Hematopoietic multipotent progenitor cell treated with erythropoietin and hydrocortisone succinate and interleukin-3 and kit ligand, for 8 days (in vitro differentiated cells): ENCODE results near the gene UBE2S.

Experiments
- DNase-seq: peaks from one replicate; pipeline ENCODE4 v3.0.0-alpha.2; 2015

Gene UBE2S

DNA sequence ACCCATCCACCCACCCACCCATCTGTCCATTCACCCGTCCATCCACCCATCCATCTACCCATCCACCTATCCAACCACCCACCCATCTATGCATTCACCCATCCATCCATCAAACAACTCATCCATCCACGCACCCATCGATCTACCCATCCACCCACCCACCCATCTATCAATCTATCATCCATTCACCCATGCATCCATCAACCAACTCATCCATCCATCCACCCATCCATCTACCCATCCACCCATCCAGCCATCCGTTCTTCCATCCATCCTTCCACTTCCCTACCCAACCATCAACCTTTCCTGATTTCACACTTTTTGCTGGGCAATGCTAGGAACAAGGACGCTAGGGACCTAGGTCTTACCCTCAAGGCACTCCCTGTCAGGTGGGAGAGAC lies 25.6 kb downstream of the UBE2S start:
- DNase-seq: no peak

DNA sequence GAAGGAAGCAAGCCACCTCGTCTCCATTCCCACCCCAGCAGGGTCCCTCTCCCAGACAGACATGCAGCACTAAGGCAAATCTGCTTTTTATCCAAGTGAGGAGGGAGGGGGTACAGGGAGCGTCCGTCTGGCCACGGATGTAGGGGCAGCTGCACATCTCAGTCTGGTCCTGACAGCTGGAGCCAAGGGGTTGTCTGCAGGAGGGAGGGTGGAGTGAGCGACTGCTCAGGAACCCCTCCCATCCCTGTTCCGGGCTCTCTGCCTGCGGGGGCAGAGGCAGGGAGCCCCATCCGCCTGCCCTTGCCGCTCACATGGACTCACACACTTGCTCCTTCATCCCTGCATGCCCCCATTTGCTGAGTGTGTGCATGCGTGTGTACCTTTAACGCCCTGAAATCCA lies 28.4 kb downstream of the UBE2S start:
- DNase-seq: no peak

GRCh38 chr19:55377356-55378131 lies 30.0 kb downstream of the UBE2S start:
- DNase-seq: no peak

DNA sequence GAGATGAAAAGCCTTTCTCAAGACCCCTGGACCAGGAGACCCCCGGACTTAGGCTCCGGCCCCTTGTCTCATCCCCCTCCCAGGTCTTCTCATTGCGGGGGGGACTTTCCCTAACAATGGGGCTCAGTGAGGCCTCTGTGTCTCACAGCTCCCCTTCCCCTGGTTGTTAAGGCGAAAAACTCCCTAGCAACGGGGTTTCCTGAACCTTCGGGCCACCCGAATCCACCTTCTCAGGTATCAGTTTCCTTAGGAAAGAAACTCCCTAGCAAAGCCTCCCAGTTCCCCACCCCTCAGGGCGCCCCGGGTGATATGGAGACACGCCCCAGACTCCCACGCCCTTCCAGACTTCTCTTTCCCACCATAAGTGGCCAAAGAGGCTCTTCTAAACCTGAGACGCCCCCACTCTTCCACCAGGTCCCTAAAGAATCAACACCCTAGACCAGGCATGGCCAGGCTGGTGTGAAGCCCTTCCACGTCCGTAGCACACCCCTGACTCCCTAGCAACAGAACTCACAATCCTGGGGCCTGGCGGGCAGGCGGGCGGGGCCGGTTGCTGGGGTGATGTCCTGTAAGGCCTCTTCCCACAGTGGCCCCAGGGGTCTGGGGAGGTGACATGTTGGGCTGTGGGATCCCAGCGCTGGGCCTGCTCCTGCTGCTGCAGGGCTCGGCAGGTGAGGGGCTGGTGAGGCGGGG lies 31.2 kb downstream of the UBE2S start, which contains the start of gene TMEM190:
Gene TMEM190 (plus strand): TSS at position 586 of the 693 bp plus-strand sequence. CDS start 28 bp downstream, at position 614.
- DNase-seq: no peak

DNA sequence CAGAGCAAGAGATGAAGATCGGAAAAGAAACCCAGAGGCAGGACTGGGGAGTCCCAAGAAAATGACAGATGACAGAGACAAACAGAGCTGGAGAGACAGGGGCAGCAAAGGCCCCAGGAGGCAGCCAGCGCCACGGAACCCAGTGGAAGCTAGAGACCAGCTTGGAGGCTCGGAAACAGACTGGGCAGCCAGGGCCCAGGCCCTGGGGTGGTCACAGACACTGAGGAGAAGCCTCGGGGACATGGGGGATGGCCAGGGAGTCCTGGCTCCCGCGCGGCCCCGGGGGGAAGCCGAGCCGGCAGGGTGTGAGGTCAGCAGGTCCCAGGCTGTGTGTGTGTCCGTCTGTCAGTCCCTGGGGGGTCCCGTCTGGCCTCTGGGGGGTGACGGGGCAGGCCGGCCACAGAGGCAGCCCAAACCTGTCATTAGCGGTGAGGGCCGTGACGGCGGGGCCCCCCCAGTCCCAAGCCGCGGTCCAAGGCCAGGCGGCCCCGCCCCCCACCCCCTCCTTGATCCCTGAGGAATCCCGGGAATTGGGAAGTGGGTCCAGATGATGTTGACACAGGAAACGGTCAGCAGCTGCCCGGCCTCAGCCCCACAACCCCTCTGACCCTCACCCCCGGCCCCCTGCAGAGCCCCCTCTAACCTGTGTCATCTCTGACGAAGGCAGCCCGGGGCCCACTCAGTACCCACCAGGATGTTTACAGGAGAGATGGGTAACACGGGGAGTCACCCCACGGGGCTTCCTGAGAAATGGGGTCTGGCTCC lies 33.4 kb downstream of the UBE2S start:
- no peak for DNase-seq

GRCh38 chr19:55373306-55373992 lies 34.1 kb downstream of the UBE2S start:
- DNase-seq: no peak

GRCh38 chr19:55372316-55373081 lies 35.1 kb downstream of the UBE2S start:
- no peak for DNase-seq

- no peak for DNase-seq
These were observed 37.1 kb downstream of the UBE2S start, which contains the start of gene IL11 for GRCh38 chr19:55370305-55370988. Gene IL11, minus strand, starts transcription at chr19:55370463. Its CDS starts 153 bp downstream, at chr19:55370310.

DNA sequence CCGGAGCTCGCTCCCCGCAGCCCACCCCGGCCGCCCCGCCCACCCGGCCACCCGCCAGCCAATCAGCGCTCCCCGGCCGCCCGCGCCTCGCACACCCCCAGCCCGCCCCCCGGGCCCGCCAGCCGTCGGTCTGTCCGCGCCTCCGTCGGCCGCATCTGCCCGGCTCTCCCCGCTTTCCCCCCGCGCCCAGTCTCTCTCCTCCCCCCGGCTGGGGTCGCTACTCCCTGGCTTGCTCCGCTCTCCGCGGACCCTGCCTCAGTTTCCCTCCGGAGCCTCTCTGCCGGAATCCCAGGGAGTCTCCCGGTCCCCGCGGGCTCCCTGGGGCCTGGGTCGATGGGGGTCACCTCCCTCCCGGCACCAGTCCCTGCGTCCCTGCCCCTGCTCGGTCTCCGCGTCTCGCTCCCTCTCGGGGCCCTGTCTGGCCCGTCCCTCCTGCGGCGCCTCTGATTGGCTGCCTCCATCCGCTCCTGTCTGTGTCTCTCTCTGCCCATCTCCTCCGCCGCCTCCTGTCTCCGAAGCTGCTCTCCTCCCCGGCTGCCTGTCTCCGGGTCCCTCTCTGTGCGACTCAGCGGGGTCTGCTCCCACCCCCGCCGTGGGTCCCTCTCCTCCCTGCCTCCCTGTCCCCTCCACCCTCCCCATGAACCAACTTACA lies 37.8 kb downstream of the UBE2S start:
- DNase-seq: peak; percentile 29

DNA sequence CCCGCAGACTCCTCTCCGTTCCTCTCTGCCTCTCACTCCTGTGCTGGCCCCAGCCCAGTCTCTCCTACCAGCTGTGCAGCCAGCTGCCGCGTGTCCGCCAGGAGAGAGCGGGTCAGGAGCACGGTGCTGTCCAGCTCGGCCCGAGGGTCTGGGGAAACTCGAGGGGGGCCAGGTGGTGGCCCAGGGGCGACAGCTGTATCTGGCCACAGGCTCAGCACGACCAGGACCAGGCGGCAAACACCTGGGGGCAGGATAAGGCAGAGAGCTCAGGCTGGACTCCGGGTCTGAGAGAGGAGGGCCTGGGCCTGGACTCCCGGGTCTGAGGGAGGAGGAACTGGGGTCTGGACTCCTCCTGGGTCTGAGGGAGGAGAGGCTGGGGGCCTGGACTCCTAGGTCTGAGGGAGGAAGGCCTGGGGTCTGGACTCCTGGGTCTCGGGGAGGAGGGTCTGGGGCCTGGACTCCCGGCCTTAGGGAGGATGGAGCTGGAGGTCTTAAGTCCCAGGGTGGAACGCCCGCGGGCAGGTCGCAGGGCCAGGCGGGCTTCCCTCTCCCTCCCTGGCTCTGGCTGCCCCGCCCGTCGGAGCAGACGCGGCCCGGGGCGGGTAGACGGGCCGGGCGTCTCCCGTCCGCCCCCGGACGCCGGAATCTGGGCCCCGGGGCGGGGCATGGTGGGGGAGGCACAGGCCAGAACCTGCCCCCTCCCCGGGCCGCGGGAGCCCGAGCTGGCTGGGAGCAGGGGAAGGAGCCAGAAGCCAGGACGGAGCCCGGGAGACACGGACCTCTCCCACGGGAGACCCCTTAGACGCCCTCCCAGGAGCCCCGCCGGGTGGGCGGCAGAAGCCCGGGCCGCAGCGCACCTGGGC lies 38.7 kb downstream of the UBE2S start:
- no peak for DNase-seq

DNA sequence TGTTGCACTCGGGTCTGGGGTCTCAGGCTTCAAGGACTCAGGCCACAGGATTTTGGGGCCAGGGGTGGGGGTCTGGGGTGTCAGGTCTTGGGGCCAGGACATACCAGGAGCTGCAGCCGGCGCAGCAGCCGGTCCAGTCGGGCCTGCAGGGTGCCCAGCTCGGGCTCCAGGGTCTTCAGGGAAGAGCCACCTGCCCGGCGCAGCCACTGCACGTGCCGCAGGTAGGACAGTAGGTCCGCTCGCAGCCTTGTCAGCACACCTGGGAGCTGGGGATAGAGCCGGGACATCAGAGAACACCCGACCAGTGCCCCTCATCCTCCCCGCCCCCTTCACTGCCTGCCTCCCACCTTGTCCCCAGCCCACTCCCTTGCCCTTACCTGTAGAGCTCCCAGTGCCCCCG lies 39.5 kb downstream of the UBE2S start:
- DNase-seq: no peak

GRCh38 chr19:55366790-55367189 lies 40.8 kb downstream of the UBE2S start:
- DNase-seq: no peak

DNA sequence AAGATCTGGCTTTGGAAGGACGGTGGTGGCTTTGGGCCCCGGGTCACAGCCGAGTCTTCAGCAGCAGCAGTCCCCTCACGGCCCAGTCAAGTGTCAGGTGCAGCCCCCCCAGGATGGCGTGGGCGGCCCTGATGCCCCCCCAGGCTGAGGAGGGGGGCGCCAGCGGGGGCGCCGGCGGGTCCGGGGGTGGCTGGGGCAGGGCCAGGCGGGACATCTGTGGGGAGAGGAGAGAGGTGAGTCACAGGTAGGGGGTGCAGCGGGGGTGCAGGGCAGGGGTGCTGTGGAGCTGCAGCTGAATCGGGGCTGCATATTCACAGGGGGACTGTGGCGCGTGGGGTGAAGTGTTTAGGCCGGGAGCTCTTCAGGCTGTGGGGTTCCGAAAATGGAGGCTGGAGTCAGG lies 41.6 kb downstream of the UBE2S start:
- no peak for DNase-seq

DNA sequence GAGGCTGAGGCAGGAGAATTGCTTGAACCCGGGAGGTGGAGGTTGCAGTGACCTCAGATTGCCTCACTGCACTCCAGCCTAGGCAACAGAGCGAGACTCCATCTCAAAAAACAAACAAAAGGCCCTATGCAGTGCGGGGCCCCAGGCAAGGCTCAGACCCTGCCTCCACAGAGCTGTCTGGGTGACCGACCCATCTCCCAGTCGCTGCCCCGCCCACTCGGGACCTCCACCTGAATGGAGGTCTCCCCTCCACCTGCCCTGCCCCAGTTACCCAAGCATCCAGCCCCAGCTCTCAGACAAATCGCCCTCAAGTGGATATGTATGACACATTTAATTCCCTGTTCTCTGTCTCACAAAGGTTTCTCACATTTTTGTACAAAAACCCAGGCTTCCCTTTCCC lies 42.3 kb downstream of the UBE2S start:
- DNase-seq: no peak

GRCh38 chr19:55362990-55363716 lies 44.4 kb downstream of the UBE2S start, which contains the start of gene GARIN5B:
Gene GARIN5B, minus strand, starts transcription at chr19:55363260. Its CDS starts 194 bp downstream, at chr19:55363066.
- DNase-seq: no peak

GRCh38 chr19:55362174-55362989 lies 45.2 kb downstream of the UBE2S start:
- DNase-seq: no peak

- no peak for DNase-seq
These were observed 46.7 kb downstream of the UBE2S start for GRCh38 chr19:55360902-55361301.
